Gastroesophageal sphincter (tissue), 4 donors: Measurements from ENCODE around the gene LRRC74A. TPM values are rescaled to one million over a fixed set of nuclear protein-coding genes. Genes with fewer than 3 reads are reported as not detected.
A peak's percentile ranks its signal among the peaks of the same experiment; 100 is the strongest.

Experiments
- ATAC-seq: fragments of 150-250 bp; one replicate; pipeline ENCODE4 v1.9.1; 2016; ENCODE audit warnings: mild to moderate bottlenecking, moderate library complexity
- H3K27ac ChIP-seq, 4 donors: fragments of 200-600 bp; sonication (generic) in 3 of 4; 1 replicate in 3 of 4; 2 replicates in 1 of 4; pipeline ENCODE4 v1.5.1; 2016 to 2019
- H3K27me3 ChIP-seq: fragments of 200-600 bp; sonication (generic); one replicate; pipeline ENCODE4 v1.5.1; 2019
- H3K36me3 ChIP-seq, 2 donors: fragments of 200-600 bp; sonication (generic); one replicate each; pipeline ENCODE4 v1.5.1; 2019; ENCODE audit warnings: control low read depth in 1 of 2
- H3K4me1 ChIP-seq, 3 donors: fragments of 200-600 bp; sonication (generic); 1 replicate in 2 of 3; 2 replicates in 1 of 3; pipeline ENCODE4 v1.5.1; 2016 to 2019; ENCODE audit warnings: control low read depth in 2 of 3
- H3K4me3 ChIP-seq, 2 donors: fragments of 200-600 bp; sonication (generic); one replicate each; pipeline ENCODE4 v1.5.1; 2019; ENCODE audit warnings: mild to moderate bottlenecking in 1 of 2, moderate library complexity in 1 of 2
- H3K9me3 ChIP-seq, 3 donors: fragments of 200-600 bp; sonication (generic); one replicate each; pipeline ENCODE4 v1.5.1; 2017 to 2019; ENCODE audit warnings: control low read depth in 2 of 3
- CTCF ChIP-seq, 4 experiments: fragments of 200-600 bp in 2 of 4; fragments of 450-650 bp in 2 of 4; sonication (generic) in 1 of 4; IDR thresholded peaks; one replicate each; pipeline ENCODE4 v1.5.1; 2017 to 2019; ENCODE audit warnings: antibody characterized with exemption in 4 of 4, mild to moderate bottlenecking in 2 of 4, moderate library complexity in 2 of 4
- EP300 ChIP-seq: sonication (generic); formaldehyde crosslinking; IDR thresholded peaks from one replicate; pipeline ENCODE4 v1.6.1; 2017; ENCODE audit warnings: antibody characterized with exemption, mild to moderate bottlenecking
- POLR2A ChIP-seq, 2 donors: fragments of 450-650 bp; IDR thresholded peaks; one replicate each; pipeline ENCODE4 v1.6.1; 2017; ENCODE audit warnings: antibody characterized with exemption in 2 of 2, mild to moderate bottlenecking in 2 of 2, moderate library complexity in 1 of 2
- POLR2AphosphoS5 ChIP-seq: sonication (generic); formaldehyde crosslinking; IDR thresholded peaks from one replicate; pipeline ENCODE4 v1.6.1; 2017; ENCODE audit warnings: antibody characterized with exemption
- WGBS, 2 donors: methylation state at CpG; one replicate each; pipeline ENCODE4 v1.1.5; 2018; ENCODE audit warnings: low coverage in 1 of 2; 5-methylcytosine and 5-hydroxymethylcytosine counted together
- total RNA-seq, 4 donors: library from RNA; depleted of rRNA; stranded (reverse); fragments of >200 nt; gene quantifications; one replicate each; pipeline ENCODE4 v1.1.0, GENCODE V29; 2016

LRRC74A gene
- total RNA-seq, 4 donors from 2014 or later: not detected

DNA sequence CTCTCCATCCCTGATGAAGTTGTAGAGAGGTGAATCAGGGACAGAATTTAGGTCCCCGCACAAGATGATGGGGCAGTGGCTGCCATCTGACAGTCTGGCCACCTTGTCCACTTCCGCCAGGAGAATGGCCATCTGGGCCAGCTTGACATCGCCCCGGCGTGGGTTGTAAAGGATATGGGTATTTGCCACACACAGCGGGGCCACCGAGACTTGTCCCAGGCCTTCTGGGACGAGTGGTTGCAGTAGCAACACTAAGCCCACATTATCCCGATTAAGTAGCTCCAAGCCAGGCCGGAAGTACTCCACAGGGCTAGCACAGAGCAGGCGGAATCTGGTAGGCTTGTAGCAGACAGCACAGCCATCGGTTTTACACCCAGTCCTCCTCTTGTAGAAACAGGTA, 19.8 kb upstream of the LRRC74A start:
- WGBS, 2 donors: 83 to 100% methylated on average over 1 of the region's 12 CpGs
- Histone ChIP-seq H3K27ac (no peak overlapping the region), H3K9me3 (no peaks in the 10 kb centered on the region), H3K4me1 (peaks cover 0 to 20% (median 0%) of the 10 kb centered on the region in 3 donors), H3K4me3 (no peak overlapping the region), H3K36me3 (peaks cover 3 to 80% of the 10 kb centered on the region in 2 donors), H3K27me3 (no peaks in the 10 kb centered on the region)
- ATAC-seq: no peak
- no peak for TF ChIP-seq EP300
- TF ChIP-seq POLR2A (IDR thresholded peaks at IDR 0.05): no peak
- TF ChIP-seq CTCF (IDR thresholded peaks at IDR 0.05): no peak
- TF ChIP-seq POLR2AphosphoS5: no peak

- no peaks in the 10 kb centered on the region for H3K9me3 ChIP-seq
- 67% methylated on average over 1 of the region's 1 CpG; no CpG with 5 or more reads in 1 of the 2 donors for WGBS, 2 donors
- H3K27ac ChIP-seq: no peak overlapping the region
- H3K4me1 ChIP-seq: peaks cover 0 to 31% (median 0%) of the 10 kb centered on the region in 3 donors
- no peak for ATAC-seq
- no peak for TF ChIP-seq EP300
- TF ChIP-seq POLR2AphosphoS5: no peak
- TF ChIP-seq CTCF (IDR thresholded peaks at IDR 0.05): no peak
- TF ChIP-seq POLR2A (IDR thresholded peaks at IDR 0.05): no peak
- no peak overlapping the region for H3K4me3 ChIP-seq
- no peaks in the 10 kb centered on the region for H3K27me3 ChIP-seq
- peaks cover 3 to 65% of the 10 kb centered on the region in 2 donors for H3K36me3 ChIP-seq
Measured at GRCh38 chr14:76808011-76808410, 18.2 kb upstream of the LRRC74A start.

DNA sequence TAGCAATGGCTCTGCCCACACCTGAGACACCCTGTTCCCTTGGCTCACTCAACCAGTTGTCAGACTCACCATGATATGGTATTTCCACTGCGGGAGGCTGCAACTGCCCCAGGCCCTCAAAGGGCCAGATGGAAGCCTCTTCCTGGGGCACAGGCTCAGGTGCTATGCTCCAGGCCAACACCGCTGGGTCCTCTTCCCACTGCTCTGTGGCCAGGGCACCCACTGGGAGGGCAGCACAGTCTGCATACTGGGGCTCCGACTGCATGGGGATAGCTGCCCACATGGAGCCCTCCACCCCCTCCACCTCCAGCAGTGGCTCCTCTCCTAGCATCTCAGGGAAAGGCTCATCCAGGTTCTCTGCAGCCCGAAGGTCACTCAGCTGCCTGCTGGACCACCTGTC, 17.2 kb upstream of the LRRC74A start:
- peaks cover 3 to 55% of the 10 kb centered on the region in 2 donors for H3K36me3 ChIP-seq
- no peak for ATAC-seq
- no CpG with 5 or more reads among the region's 4 CpGs for WGBS, 2 donors

DNA sequence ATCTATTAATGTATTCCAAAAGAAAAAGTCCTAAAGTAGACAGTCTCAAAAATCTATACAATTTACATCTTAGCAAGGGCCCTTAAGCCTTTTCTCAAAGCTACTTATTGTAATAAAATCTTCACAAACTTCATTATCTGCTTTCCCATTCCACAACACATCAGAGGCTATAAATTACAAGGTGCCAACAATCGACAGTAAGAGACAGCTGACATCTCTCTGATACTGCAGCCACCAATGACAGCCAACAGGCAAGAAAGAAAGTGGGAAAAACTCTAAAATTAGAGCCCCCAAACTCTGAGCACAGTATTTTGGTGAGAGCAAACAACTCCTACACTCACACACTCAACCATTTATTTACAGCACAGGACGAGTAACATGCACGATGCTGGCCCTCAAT, 15.7 kb upstream of the LRRC74A start:
- ATAC-seq: no peak
- Histone ChIP-seq H3K4me3 (peak overlapping the region in 1 of 2 donors; percentile 74), H3K36me3 (peaks cover 3 to 40% of the 10 kb centered on the region in 2 donors), H3K27me3 (no peaks in the 10 kb centered on the region), H3K4me1 (peaks cover 0 to 36% (median 0%) of the 10 kb centered on the region in 3 donors), H3K9me3 (no peaks in the 10 kb centered on the region), H3K27ac (peak overlapping the region in 2 of 4 donors; percentile 33 to 90)
- TF ChIP-seq POLR2A (IDR thresholded peaks at IDR 0.05) (no peak), EP300 (no peak), POLR2AphosphoS5 (no peak), CTCF (IDR thresholded peaks at IDR 0.05) (no peak)
- 42 to 52% methylated on average over 3 of the region's 3 CpGs for WGBS, 2 donors

More for the DNA sequence above, 17.2 kb upstream of the LRRC74A start:
- TF ChIP-seq POLR2AphosphoS5 (no peak), EP300 (no peak), POLR2A (IDR thresholded peaks at IDR 0.05) (no peak), CTCF (IDR thresholded peaks at IDR 0.05) (no peak)
- Histone ChIP-seq H3K4me3 (no peak overlapping the region), H3K27ac (no peak overlapping the region), H3K4me1 (peaks cover 0 to 36% (median 0%) of the 10 kb centered on the region in 3 donors), H3K9me3 (no peaks in the 10 kb centered on the region), H3K27me3 (no peaks in the 10 kb centered on the region)

GRCh38 chr14:76810953-76811400, 15.2 kb upstream of the LRRC74A start:
- Histone ChIP-seq H3K27me3 (no peaks in the 10 kb centered on the region), H3K9me3 (no peaks in the 10 kb centered on the region), H3K4me3 (peak overlapping the region in 1 of 2 donors; percentile 74), H3K27ac (peak overlapping the region in 2 of 4 donors; percentile 33 to 90), H3K36me3 (peaks cover 3 to 35% of the 10 kb centered on the region in 2 donors), H3K4me1 (peaks cover 0 to 36% (median 0%) of the 10 kb centered on the region in 3 donors)
- TF ChIP-seq CTCF (IDR thresholded peaks at IDR 0.05): peak in 3 of 4 experiments; percentile 12 to 46 (median 12)
- TF ChIP-seq POLR2A (IDR thresholded peaks at IDR 0.05): no peak
- 5 to 34% methylated on average over 6 of the region's 9 CpGs for WGBS, 2 donors
- ATAC-seq: no peak
